ENCODE results near the gene OR5T1.

The OR5T1 gene

GRCh38 chr11:56273854-56274253, at the start of gene OR5T1:
TSS of gene OR5T1 (plus strand) at chr11:56274154. CDS start at chr11:56275639, 1,485 bp downstream.
- no peak for DNase-seq

GRCh38 chr11:56234155-56234554, 39.8 kb upstream of the OR5T1 start, which contains the start of gene OR5T2:
TSS of gene OR5T2 (minus strand) at chr11:56234255. CDS start at chr11:56233062, 1,193 bp downstream.
- no peak for DNase-seq

GRCh38 chr11:56251954-56252353, 22.0 kb upstream of the OR5T1 start, which contains the start of gene OR5T3:
TSS of gene OR5T3 (plus strand) at chr11:56252254. CDS start at chr11:56252254, 0 bp downstream.
- no peak for DNase-seq

GRCh38 chr11:56271092-56271491, 2.9 kb upstream of the OR5T1 start:
- DNase-seq, result no peak

GRCh38 chr11:56292154-56292553, 18.2 kb downstream of the OR5T1 start, which contains the start of gene OR8H1:
TSS of gene OR8H1 (minus strand) at chr11:56292254. CDS start at chr11:56291062, 1,192 bp downstream.
- no peak for DNase-seq

GRCh38 chr11:56296898-56297297, 22.9 kb downstream of the OR5T1 start:
- no peak for DNase-seq

- DNase-seq, result no peak
Observed at GRCh38 chr11:56307836-56308235, 33.9 kb downstream of the OR5T1 start.

GRCh38 chr11:56314844-56315243, 40.9 kb downstream of the OR5T1 start, which contains the start of gene OR8K3:
TSS of gene OR8K3 (plus strand) at chr11:56315144. CDS start at chr11:56318307, 3,163 bp downstream.
- DNase-seq, result no peak

All from hematopoietic multipotent progenitor cell treated with erythropoietin and hydrocortisone succinate and interleukin-3 and kit ligand, for 6 days (in vitro differentiated cells).